Pancreas (tissue), 10 donors: ENCODE measurements around the gene MSH4. TPM values are rescaled to one million over a fixed set of nuclear protein-coding genes. Genes with fewer than 3 reads are reported as not detected.

Experiments used
- ATAC-seq, 4 donors: fragments of 200-7000 bp; cut with Tn5 transposase; one replicate each; pipeline versions ENCODE4 v1.8.0 to v1.9.1; 2020; ENCODE audit warnings: mild to moderate bottlenecking in 4 of 4, moderate library complexity in 4 of 4
- DNase-seq, 6 donors: peaks; one replicate each; pipeline ENCODE4 v3.0.0-alpha.2; 2020
- FAIRE-seq: peaks from 2 replicates; lab custom pipeline; 2012; peaks lifted over from hg19 to GRCh38; lab: Jason Lieb, UNC
- H3K27ac ChIP-seq, 4 donors: fragments of 200-600 bp; sonication (generic); 1 replicate in 3 of 4; 2 replicates in 1 of 4; pipeline versions ENCODE4 v1.5.0 to v1.8.0; 2020
- H3K27me3 ChIP-seq, 4 donors: fragments of 200-600 bp; one replicate each; pipeline ENCODE4 v1.8.0; 2021
- H3K36me3 ChIP-seq, 3 donors: fragments of 200-600 bp; sonication (generic) in 1 of 3; one replicate each; pipeline versions ENCODE4 v1.5.0 to v1.8.0; 2020 to 2021
- H3K4me1 ChIP-seq, 3 donors: fragments of 200-600 bp; one replicate each; pipeline ENCODE4 v1.8.0; 2021
- H3K4me3 ChIP-seq, 4 donors: fragments of 200-600 bp; sonication (generic) in 2 of 4; one replicate each; pipeline versions ENCODE4 v1.5.0 to v1.8.0; 2020 to 2021
- H3K9me3 ChIP-seq, 4 donors: fragments of 200-600 bp; one replicate each; pipeline ENCODE4 v1.8.0; 2021
- WGBS, 2 donors: extraction: QIAGEN DNeasy Blood & Tissue Kit; methylation state at CpG; one replicate each; pipeline ENCODE4 v1.1.7; 2013; 5-methylcytosine and 5-hydroxymethylcytosine counted together
- intact Hi-C, 3 donors: fragments of 100-400 bp; cut with DNase I; formaldehyde crosslinking; loops; one replicate each; pipeline versions ENCODE4 v1.11.1 to v1.14.2; 2022
- polyA plus RNA-seq, 2 donors: library from polyadenylated mRNA; stranded (reverse); fragments of 200-250 nt; gene quantifications; one replicate each; pipeline ENCODE4 v1.2.3, GENCODE V29; 2013
- total RNA-seq, 6 donors: library from RNA; stranded (reverse); fragmentation: NEBNext Ultra II Directional in 4 of 6; extraction: Animal tissue kit (Norgen Biotek cat#: 25700) in 4 of 6; gene quantifications; one replicate each; pipeline versions ENCODE4 v1.2.1 to v1.2.4, GENCODE V29; 2021 to 2023
- TF ChIP-seq, protein P1 (sequence below), 4 donors: fragments of 200-600 bp; sonication (generic) in 3 of 4; IDR thresholded peaks; one replicate each; pipeline versions ENCODE4 v1.5.0 to v1.8.0; 2021; ENCODE audit warnings: antibody characterized with exemption in 4 of 4
- donor health status: healthy with polysubstance abuse.
- donor health status: DM: no; HTN: no; CAD: no; lungs with moderate emphysema.
- donor health status: DM: no; HTN: no; CAD: no.
- donor health status: control.
- donor health status: control.
- donor health status: Bipolar disorder and iron deficiency.
- donor health status: DM: yes; HTN: yes; CAD: no.
- donor health status: DM: no; HTN: no; CAD: no.
- donor health status: DM: no; HTN: no; CAD: no.
- donor health status: DM: yes; HTN: yes; CAD: no.

Gene MSH4
- total and polyA plus RNA-seq, 8 donors, result 0.09 to 0.19 (median 0.13) TPM

DNA sequence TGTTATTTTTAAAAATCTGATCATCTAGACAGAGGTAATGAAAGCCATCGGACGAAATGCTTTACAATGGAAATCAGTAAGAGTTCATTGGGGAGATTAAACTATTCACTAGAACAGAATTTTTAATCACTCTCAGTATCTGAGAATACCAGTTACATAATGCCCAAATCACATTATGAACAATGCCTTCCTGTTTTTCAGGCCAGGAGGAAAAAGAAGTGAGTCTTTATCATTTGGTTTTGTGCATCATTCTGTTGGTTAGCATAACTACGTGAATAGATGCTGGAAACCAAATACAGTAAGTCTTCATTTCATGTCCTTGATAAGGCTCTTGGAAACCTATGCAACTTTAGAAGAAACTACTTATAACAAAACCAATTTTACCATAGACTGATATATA lies 153.5 kb downstream of the MSH4 start:
- Histone ChIP-seq H3K27me3 (no peaks in the 10 kb centered on the region), H3K27ac (no peak overlapping the region), H3K9me3 (no peaks in the 10 kb centered on the region), H3K4me3 (no peak overlapping the region), H3K36me3 (no peaks in the 10 kb centered on the region), H3K4me1 (no peaks in the 10 kb centered on the region)
- no peak for FAIRE-seq
- intact Hi-C loops, result no loop called here
- DNase-seq, result no peak
- ATAC-seq, result no peak
- TF ChIP-seq, protein P1, sequence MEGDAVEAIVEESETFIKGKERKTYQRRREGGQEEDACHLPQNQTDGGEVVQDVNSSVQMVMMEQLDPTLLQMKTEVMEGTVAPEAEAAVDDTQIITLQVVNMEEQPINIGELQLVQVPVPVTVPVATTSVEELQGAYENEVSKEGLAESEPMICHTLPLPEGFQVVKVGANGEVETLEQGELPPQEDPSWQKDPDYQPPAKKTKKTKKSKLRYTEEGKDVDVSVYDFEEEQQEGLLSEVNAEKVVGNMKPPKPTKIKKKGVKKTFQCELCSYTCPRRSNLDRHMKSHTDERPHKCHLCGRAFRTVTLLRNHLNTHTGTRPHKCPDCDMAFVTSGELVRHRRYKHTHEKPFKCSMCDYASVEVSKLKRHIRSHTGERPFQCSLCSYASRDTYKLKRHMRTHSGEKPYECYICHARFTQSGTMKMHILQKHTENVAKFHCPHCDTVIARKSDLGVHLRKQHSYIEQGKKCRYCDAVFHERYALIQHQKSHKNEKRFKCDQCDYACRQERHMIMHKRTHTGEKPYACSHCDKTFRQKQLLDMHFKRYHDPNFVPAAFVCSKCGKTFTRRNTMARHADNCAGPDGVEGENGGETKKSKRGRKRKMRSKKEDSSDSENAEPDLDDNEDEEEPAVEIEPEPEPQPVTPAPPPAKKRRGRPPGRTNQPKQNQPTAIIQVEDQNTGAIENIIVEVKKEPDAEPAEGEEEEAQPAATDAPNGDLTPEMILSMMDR (IDR thresholded peaks at IDR 0.05), result no peak
- WGBS, 2 donors, result 74 to 83% methylated on average over 3 of the region's 3 CpGs

DNA sequence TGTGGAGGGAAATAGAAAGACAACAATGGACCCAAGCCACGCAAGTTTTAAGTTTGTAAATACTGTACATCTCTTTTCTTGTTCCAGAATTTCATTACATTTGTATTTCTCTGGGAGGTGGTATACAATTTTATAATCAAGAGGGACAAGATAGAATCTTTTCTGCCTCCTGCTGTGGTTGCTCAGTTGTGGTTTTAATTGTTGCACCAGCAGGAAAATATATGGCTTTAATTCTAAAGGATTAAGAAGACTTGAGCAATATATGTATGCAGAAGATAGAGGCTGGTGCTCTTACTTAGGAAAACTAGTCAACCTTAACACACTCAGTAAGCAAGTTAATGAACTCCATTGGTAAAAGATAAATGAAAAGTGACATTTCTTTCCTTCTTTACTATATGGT lies 155.3 kb downstream of the MSH4 start:
- H3K36me3 ChIP-seq, result no peaks in the 10 kb centered on the region
- 43 to 81% methylated on average over 1 of the region's 1 CpG for WGBS, 2 donors
- no peak overlapping the region for H3K27ac ChIP-seq
- ATAC-seq, result no peak
- no peaks in the 10 kb centered on the region for H3K27me3 ChIP-seq
- no peak overlapping the region for H3K4me3 ChIP-seq
- no peaks in the 10 kb centered on the region for H3K4me1 ChIP-seq
- no peak for DNase-seq
- no peaks in the 10 kb centered on the region for H3K9me3 ChIP-seq
- TF ChIP-seq, protein P1 (IDR thresholded peaks at IDR 0.05), result no peak
- no peak for FAIRE-seq
- intact Hi-C loops, result no loop called here

DNA sequence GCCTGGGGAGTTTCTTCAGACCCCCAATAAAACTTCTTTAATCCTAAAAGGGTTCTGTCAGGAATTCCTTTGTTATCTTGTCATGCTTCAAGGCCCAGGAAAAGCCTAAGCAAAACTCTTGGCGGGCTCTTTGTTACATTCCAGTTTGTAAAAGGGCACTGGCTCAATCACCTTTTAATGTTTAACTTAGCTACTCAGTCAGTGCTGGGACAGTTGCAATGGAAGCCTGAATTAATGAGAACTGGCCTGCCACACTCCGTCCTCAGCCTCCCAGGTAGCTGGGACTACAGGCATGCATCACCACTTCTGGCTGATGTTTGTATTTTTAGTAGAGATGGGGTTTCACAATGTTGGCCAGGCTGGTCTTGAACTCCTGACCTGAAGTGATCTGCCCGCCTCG lies 156.8 kb downstream of the MSH4 start:
- FAIRE-seq (no peak), DNase-seq (no peak), ATAC-seq (no peak)
- H3K27ac ChIP-seq, result no peak overlapping the region
- no peaks in the 10 kb centered on the region for H3K36me3 ChIP-seq
- no peaks in the 10 kb centered on the region for H3K9me3 ChIP-seq
- H3K27me3 ChIP-seq, result no peaks in the 10 kb centered on the region
- H3K4me1 ChIP-seq, result no peaks in the 10 kb centered on the region
- no peak overlapping the region for H3K4me3 ChIP-seq
- WGBS, 2 donors, result 62 to 69% methylated on average over 4 of the region's 4 CpGs
- intact Hi-C loops, result no loop called here
- TF ChIP-seq, protein P1 (IDR thresholded peaks at IDR 0.05), result no peak

DNA sequence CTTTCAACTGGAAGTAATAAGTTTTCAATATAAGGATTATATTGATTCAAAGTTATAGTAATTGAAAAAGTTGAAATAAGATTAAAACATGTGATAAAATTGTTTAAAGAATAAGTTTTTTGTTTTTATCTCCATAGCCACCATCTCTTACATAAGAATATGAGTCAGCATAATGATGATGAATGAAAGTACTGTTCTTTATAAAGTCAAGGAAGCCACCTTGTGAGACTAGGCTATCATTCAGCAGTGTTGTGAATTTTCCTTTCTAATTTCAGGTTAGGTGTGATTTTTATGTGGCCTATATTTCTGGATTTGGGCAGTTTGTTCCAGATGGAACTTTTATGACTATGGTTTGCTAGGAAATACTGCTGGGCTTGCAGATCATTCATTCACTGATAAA lies 157.9 kb downstream of the MSH4 start:
- intact Hi-C loops, result no loop called here
- TF ChIP-seq, protein P1 (IDR thresholded peaks at IDR 0.05), result no peak
- no peaks in the 10 kb centered on the region for H3K36me3 ChIP-seq
- FAIRE-seq (no peak), ATAC-seq (peak in 1 of 4 donors; percentile 24), DNase-seq (no peak)
- no peaks in the 10 kb centered on the region for H3K4me1 ChIP-seq
- H3K9me3 ChIP-seq, result no peaks in the 10 kb centered on the region
- no peak overlapping the region for H3K4me3 ChIP-seq
- no peak overlapping the region for H3K27ac ChIP-seq
- H3K27me3 ChIP-seq, result no peaks in the 10 kb centered on the region

Other genes with a start within 250 kb of the MSH4 start
- gene SLC44A5, start 185.8 kb upstream of the MSH4 start, total RNA-seq, result 1 to 10 TPM in 4 of 6 donors, under 1 TPM in 2; 0.16 to 3.4 (median 1.3) TPM
- 1 to 10 TPM in 1 of 2 donors, under 1 TPM in 1; 0.65 to 1.2 TPM for gene SLC44A5, start 185.8 kb upstream of the MSH4 start, polyA plus RNA-seq
- 10 to 100 TPM; 18.3 to 33.5 (median 26.2) TPM for gene ACADM, start 72.2 kb upstream of the MSH4 start, total RNA-seq
- gene ACADM, start 72.2 kb upstream of the MSH4 start, polyA plus RNA-seq, result 10 to 100 TPM in 1 of 2 donors, 1 to 10 TPM in 1; 9.8 to 29.0 TPM
- gene RABGGTB, start 10.6 kb upstream of the MSH4 start, total RNA-seq, result 10 to 100 TPM; 31.7 to 47.8 (median 36.6) TPM
- 10 to 100 TPM; 31.5 to 59.2 TPM for gene RABGGTB, start 10.6 kb upstream of the MSH4 start, polyA plus RNA-seq
- gene ASB17, start 135.5 kb downstream of the MSH4 start, total RNA-seq, result not detected
- not detected for gene ASB17, start 135.5 kb downstream of the MSH4 start, polyA plus RNA-seq